ENCODE results near the gene PODN. TPM values are rescaled to one million over a fixed set of nuclear protein-coding genes. Genes with fewer than 3 reads are reported as not detected.

Gene PODN
- polyA plus RNA-seq, 4 donors = 0.45 to 26.4 (median 1.6) TPM

DNA sequence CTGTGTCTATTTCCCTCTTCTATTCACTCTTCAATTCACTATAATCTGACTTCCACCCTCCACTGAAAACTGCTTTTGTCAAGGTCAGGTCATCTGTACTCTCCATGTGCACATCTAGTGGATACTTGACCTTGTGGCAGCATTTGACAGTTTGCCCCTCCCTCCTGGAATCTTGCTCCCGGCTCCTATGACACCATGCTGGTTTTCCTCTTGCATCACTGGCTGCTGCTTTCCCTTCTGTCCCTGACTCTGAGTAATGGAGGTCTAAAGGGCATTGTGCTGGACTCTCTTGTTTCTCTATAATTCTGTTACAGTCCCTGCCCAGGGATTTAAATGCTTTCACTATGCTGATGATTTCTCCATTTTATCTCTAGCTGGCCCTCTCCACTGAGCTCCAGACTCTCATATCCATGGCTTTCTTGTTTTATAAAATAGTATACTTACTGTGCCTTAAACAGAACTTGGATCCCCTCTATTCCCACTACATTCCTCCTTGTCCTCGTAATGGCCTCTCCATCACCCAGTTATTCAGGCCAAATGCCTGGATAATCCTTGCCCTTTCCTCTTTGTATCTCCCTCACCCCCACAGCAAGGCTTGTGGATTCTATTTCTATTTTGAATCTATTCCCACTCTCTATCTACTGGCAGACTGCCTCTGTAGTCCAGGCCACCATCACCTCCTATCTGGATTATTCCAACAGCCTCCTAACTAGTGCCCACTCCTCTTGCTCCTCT, 36.8 kb upstream of the PODN start:
- Histone ChIP-seq H3K9me3 (ENCODE audit: control insufficient read depth in 2 of 2, insufficient read depth in 1 of 2, low read depth in 1 of 2, low read length in 1 of 2) (no peaks in the 10 kb centered on the region), H3K36me3 (ENCODE audit: control insufficient read depth in 3 of 3, insufficient read depth in 2 of 3, low read depth in 1 of 3, low read length in 3 of 3) (peaks cover 5 to 24% (median 6%) of the 10 kb centered on the region in 3 donors), H3K27me3 (ENCODE audit: control insufficient read depth in 3 of 3, insufficient read depth in 3 of 3, low read length in 3 of 3) (no peaks in the 10 kb centered on the region), H3K4me3 (ENCODE audit: low read depth in 1 of 3, low read length in 3 of 3) (no peak overlapping the region), H3K4me1 (ENCODE audit: control insufficient read depth in 3 of 3, insufficient read depth in 2 of 3, low read depth in 1 of 3, low read length in 2 of 3) (peaks cover 0 to 11% (median 0%) of the 10 kb centered on the region in 3 donors), H3K27ac (ENCODE audit: low read depth in 1 of 3, low read length in 2 of 3) (peak overlapping the region; percentile 2 to 94 (median 39))
- DNase-seq (peak; percentile 85 to 88), FAIRE-seq (no peak)
- 49 to 57% (median 53%) methylated on average over 2 of the region's 2 CpGs for WGBS, 3 donors

DNA sequence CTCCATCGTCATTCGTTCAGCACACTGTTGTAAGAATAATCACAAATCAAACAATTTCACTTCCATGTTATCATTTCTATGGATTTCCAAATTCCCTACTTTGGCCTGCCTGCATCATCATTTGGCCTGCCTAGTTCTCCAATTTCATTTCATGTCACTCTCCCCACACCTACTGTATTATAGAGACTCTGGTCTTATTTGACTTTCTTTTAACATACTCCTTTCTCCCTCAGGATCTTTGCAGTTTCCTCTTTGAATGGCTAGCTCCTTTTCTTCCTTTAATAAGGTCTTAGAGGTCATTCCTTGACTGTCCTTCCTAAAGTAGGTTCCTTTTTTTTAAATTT, 36.3 kb upstream of the PODN start:
- Histone ChIP-seq H3K4me3 (ENCODE audit: low read depth in 1 of 3, low read length in 3 of 3) (no peak overlapping the region), H3K9me3 (ENCODE audit: control insufficient read depth in 2 of 2, insufficient read depth in 1 of 2, low read depth in 1 of 2, low read length in 1 of 2) (no peaks in the 10 kb centered on the region), H3K4me1 (ENCODE audit: control insufficient read depth in 3 of 3, insufficient read depth in 2 of 3, low read depth in 1 of 3, low read length in 2 of 3) (peaks cover 0 to 11% (median 0%) of the 10 kb centered on the region in 3 donors), H3K27ac (ENCODE audit: low read depth in 1 of 3, low read length in 2 of 3) (peak overlapping the region in 1 of 3 donors; percentile 94), H3K27me3 (ENCODE audit: control insufficient read depth in 3 of 3, insufficient read depth in 3 of 3, low read length in 3 of 3) (no peaks in the 10 kb centered on the region), H3K36me3 (ENCODE audit: control insufficient read depth in 3 of 3, insufficient read depth in 2 of 3, low read depth in 1 of 3, low read length in 3 of 3) (peaks cover 5 to 24% (median 8%) of the 10 kb centered on the region in 3 donors)
- DNase-seq = no peak
- FAIRE-seq = no peak
- WGBS, 3 donors = 61 to 90% (median 88%) methylated on average over 2 of the region's 2 CpGs

DNA sequence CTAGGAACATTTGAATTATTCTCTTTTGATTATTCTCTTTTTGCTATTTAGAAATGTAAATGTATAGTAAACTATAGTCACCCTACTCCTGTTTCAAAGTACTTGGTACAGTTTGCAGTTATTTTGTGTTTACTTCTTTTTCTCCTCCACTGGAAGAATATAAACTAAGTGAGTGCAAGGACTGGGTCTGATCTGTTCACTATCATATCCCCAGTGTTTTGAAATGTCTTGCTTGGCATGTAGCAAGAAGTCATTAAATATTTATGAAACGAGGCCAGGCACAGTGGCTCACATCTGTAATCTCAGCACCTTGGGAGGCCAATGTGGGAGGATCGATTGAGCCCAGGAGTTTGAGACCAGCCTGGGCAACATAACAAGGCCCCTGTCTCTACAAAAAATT, 35.8 kb upstream of the PODN start:
- WGBS, 3 donors = 69 to 75% (median 74%) methylated on average over 2 of the region's 2 CpGs
- FAIRE-seq = peak; percentile 5

DNA sequence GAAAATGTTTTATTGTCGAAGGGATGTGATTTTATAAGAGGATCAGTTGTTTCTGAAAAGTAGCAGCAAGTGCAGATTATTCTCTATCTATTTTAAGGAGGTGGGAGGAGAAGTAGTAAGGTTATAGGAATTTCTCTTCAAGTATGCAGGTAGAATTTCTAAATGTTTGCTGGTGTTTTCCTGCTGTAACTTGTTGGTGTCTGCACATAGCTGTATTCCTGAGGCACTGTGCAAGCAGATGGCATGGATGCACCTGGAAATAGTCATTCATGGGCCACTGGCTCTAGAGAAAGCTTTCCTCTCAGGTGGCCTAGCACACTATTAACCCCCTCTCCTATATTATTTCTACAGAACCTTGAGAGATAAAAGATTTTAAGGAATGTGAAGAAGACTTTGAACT, 30.3 kb upstream of the PODN start:
- H3K9me3 ChIP-seq (ENCODE audit: control insufficient read depth in 2 of 2, insufficient read depth in 1 of 2, low read depth in 1 of 2, low read length in 1 of 2) = no peaks in the 10 kb centered on the region
- no peak overlapping the region for H3K27ac ChIP-seq (ENCODE audit: low read depth in 1 of 3, low read length in 2 of 3)
- peaks cover 0 to 7% (median 0%) of the 10 kb centered on the region in 3 donors for H3K4me1 ChIP-seq (ENCODE audit: control insufficient read depth in 3 of 3, insufficient read depth in 2 of 3, low read depth in 1 of 3, low read length in 2 of 3)
- H3K27me3 ChIP-seq (ENCODE audit: control insufficient read depth in 3 of 3, insufficient read depth in 3 of 3, low read length in 3 of 3) = no peaks in the 10 kb centered on the region
- peaks cover 1 to 26% (median 8%) of the 10 kb centered on the region in 3 donors for H3K36me3 ChIP-seq (ENCODE audit: control insufficient read depth in 3 of 3, insufficient read depth in 2 of 3, low read depth in 1 of 3, low read length in 3 of 3)
- FAIRE-seq = no peak
- DNase-seq = peak in 1 of 2 donors; percentile 25
- no peak overlapping the region for H3K4me3 ChIP-seq (ENCODE audit: low read depth in 1 of 3, low read length in 3 of 3)
- 90 to 98% (median 97%) methylated on average over 1 of the region's 1 CpG for WGBS, 3 donors

More for the DNA sequence above, 35.8 kb upstream of the PODN start:
- Histone ChIP-seq H3K36me3 (ENCODE audit: control insufficient read depth in 3 of 3, insufficient read depth in 2 of 3, low read depth in 1 of 3, low read length in 3 of 3) (peaks cover 5 to 24% (median 8%) of the 10 kb centered on the region in 3 donors), H3K9me3 (ENCODE audit: control insufficient read depth in 2 of 2, insufficient read depth in 1 of 2, low read depth in 1 of 2, low read length in 1 of 2) (no peaks in the 10 kb centered on the region), H3K4me1 (ENCODE audit: control insufficient read depth in 3 of 3, insufficient read depth in 2 of 3, low read depth in 1 of 3, low read length in 2 of 3) (peaks cover 0 to 11% (median 0%) of the 10 kb centered on the region in 3 donors), H3K27me3 (ENCODE audit: control insufficient read depth in 3 of 3, insufficient read depth in 3 of 3, low read length in 3 of 3) (no peaks in the 10 kb centered on the region), H3K27ac (ENCODE audit: low read depth in 1 of 3, low read length in 2 of 3) (no peak overlapping the region), H3K4me3 (ENCODE audit: low read depth in 1 of 3, low read length in 3 of 3) (no peak overlapping the region)
- DNase-seq = no peak

DNA sequence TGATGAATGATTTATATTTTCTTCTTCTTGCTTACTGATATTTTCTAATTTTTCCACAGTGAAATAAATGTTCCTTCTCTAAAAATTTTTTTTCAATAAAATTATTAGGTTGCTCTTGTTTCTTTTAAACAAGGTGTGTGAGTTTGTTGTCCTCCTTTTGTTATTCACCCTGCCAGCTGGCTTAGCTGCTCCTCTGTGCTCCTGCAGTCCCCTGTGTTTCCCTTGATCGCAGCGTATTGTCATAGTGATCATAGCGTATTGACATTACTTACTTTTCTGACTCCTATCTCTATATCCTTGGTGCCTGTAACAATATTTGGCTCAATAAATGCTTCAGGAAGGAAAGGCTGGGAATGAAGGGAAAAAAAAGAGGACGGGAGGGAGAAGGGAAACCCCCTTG, 24.9 kb upstream of the PODN start:
- Histone ChIP-seq H3K9me3 (ENCODE audit: control insufficient read depth in 2 of 2, insufficient read depth in 1 of 2, low read depth in 1 of 2, low read length in 1 of 2) (no peaks in the 10 kb centered on the region), H3K27me3 (ENCODE audit: control insufficient read depth in 3 of 3, insufficient read depth in 3 of 3, low read length in 3 of 3) (no peaks in the 10 kb centered on the region), H3K36me3 (ENCODE audit: control insufficient read depth in 3 of 3, insufficient read depth in 2 of 3, low read depth in 1 of 3, low read length in 3 of 3) (peaks cover 6 to 18% (median 15%) of the 10 kb centered on the region in 3 donors), H3K4me3 (ENCODE audit: low read depth in 1 of 3, low read length in 3 of 3) (no peak overlapping the region), H3K27ac (ENCODE audit: low read depth in 1 of 3, low read length in 2 of 3) (no peak overlapping the region), H3K4me1 (ENCODE audit: control insufficient read depth in 3 of 3, insufficient read depth in 2 of 3, low read depth in 1 of 3, low read length in 2 of 3) (peaks cover 0 to 4% (median 0%) of the 10 kb centered on the region in 3 donors)
- no peak for DNase-seq
- no peak for FAIRE-seq
- WGBS, 3 donors = 89 to 93% (median 92%) methylated on average over 4 of the region's 4 CpGs

DNA sequence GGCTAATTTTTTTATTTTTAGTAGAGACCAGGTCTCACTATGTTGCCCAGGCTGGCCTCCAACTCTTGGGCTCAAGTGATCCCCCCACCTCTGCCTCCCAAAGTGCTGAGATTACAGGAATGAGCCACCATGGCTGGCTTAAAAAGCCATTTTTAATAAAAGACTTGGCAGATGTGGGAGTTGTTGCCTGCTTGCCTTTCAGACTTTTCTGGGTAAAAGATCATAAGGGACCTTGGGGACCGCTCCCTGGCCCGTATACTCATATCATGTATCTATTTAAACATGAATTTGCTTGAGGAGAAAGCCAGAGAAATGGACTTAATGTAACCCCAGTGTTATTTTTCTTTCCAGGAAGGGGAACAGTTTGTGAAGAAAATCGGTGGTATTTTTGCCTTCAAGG, 23.4 kb upstream of the PODN start:
- no peak overlapping the region for H3K4me3 ChIP-seq (ENCODE audit: low read depth in 1 of 3, low read length in 3 of 3)
- H3K4me1 ChIP-seq (ENCODE audit: control insufficient read depth in 3 of 3, insufficient read depth in 2 of 3, low read depth in 1 of 3, low read length in 2 of 3) = no peaks in the 10 kb centered on the region
- DNase-seq (no peak), FAIRE-seq (no peak)
- H3K27ac ChIP-seq (ENCODE audit: low read depth in 1 of 3, low read length in 2 of 3) = no peak overlapping the region
- H3K9me3 ChIP-seq (ENCODE audit: control insufficient read depth in 2 of 2, insufficient read depth in 1 of 2, low read depth in 1 of 2, low read length in 1 of 2) = no peaks in the 10 kb centered on the region
- 92 to 94% (median 94%) methylated on average over 3 of the region's 3 CpGs for WGBS, 3 donors
- H3K36me3 ChIP-seq (ENCODE audit: control insufficient read depth in 3 of 3, insufficient read depth in 2 of 3, low read depth in 1 of 3, low read length in 3 of 3) = peaks cover 4 to 16% (median 15%) of the 10 kb centered on the region in 3 donors
- H3K27me3 ChIP-seq (ENCODE audit: control insufficient read depth in 3 of 3, insufficient read depth in 3 of 3, low read length in 3 of 3) = no peaks in the 10 kb centered on the region

DNA sequence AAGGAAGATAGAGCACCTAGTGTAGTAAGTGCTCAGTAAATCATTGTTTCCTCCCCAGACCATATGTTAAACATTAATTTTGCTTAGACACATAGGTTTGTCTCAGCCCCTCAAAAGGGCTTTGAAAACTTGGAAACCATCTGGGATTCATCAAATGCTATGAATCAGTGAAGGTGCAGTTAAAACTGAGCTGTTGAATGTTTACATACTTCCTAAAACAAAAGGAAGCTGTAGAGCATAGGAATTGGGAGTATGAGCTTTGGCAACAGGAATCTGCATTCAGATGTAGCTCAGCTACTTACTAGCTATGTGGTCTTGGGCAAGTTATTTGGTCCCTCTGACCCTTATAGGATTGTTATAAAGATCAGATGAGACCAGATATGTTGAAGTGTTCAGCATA, 18.7 kb upstream of the PODN start:
- peaks cover 4 to 19% (median 14%) of the 10 kb centered on the region in 3 donors for H3K36me3 ChIP-seq (ENCODE audit: control insufficient read depth in 3 of 3, insufficient read depth in 2 of 3, low read depth in 1 of 3, low read length in 3 of 3)

DNA sequence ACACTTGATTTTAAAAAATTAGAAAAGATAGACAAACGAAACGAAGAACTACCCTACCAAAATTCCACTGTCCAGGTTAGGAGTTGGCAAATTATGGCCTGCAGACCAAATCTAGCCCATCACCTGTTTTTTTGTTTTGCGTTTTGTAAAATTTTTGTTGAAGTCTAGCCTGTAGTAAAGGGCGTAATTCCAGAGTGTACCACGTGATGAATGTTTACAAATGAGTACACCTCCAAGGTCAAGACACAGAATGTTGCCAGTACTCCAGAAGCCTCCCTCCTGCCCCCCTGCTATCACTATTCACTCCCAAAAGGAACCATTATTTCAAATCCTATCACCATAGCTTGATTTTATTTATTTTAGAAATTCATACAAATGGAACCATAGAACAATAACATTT, 17.1 kb upstream of the PODN start:
- H3K4me3 ChIP-seq (ENCODE audit: low read depth in 1 of 3, low read length in 3 of 3) = no peak overlapping the region
- no peaks in the 10 kb centered on the region for H3K9me3 ChIP-seq (ENCODE audit: control insufficient read depth in 2 of 2, insufficient read depth in 1 of 2, low read depth in 1 of 2, low read length in 1 of 2)
- DNase-seq = no peak
- FAIRE-seq = no peak
- no peak overlapping the region for H3K27ac ChIP-seq (ENCODE audit: low read depth in 1 of 3, low read length in 2 of 3)
- no peaks in the 10 kb centered on the region for H3K27me3 ChIP-seq (ENCODE audit: control insufficient read depth in 3 of 3, insufficient read depth in 3 of 3, low read length in 3 of 3)
- peaks cover 4 to 14% (median 6%) of the 10 kb centered on the region in 3 donors for H3K36me3 ChIP-seq (ENCODE audit: control insufficient read depth in 3 of 3, insufficient read depth in 2 of 3, low read depth in 1 of 3, low read length in 3 of 3)
- WGBS, 3 donors = 79 to 86% (median 84%) methylated on average over 5 of the region's 5 CpGs
- H3K4me1 ChIP-seq (ENCODE audit: control insufficient read depth in 3 of 3, insufficient read depth in 2 of 3, low read depth in 1 of 3, low read length in 2 of 3) = peaks cover 0 to 4% (median 0%) of the 10 kb centered on the region in 3 donors

More for the DNA sequence above, 18.7 kb upstream of the PODN start:
- Histone ChIP-seq H3K4me1 (ENCODE audit: control insufficient read depth in 3 of 3, insufficient read depth in 2 of 3, low read depth in 1 of 3, low read length in 2 of 3) (peaks cover 0 to 4% (median 0%) of the 10 kb centered on the region in 3 donors), H3K4me3 (ENCODE audit: low read depth in 1 of 3, low read length in 3 of 3) (no peak overlapping the region), H3K9me3 (ENCODE audit: control insufficient read depth in 2 of 2, insufficient read depth in 1 of 2, low read depth in 1 of 2, low read length in 1 of 2) (no peaks in the 10 kb centered on the region), H3K27me3 (ENCODE audit: control insufficient read depth in 3 of 3, insufficient read depth in 3 of 3, low read length in 3 of 3) (no peaks in the 10 kb centered on the region), H3K27ac (ENCODE audit: low read depth in 1 of 3, low read length in 2 of 3) (no peak overlapping the region)
- DNase-seq (no peak), FAIRE-seq (no peak)
